Uterus (tissue), 4 donors: ENCODE results near the gene POLR2E. TPM values are rescaled to one million over a fixed set of nuclear protein-coding genes. Genes with fewer than 3 reads are reported as not detected.

Experiments used
- DNase-seq, 2 donors: peaks; one replicate each; pipeline ENCODE4 v3.0.0-alpha.2; 2019 to 2020
- H3K27ac ChIP-seq, 2 donors: fragments of 200-600 bp; sonication (generic); 1 replicate in 1 of 2; 2 replicates in 1 of 2; pipeline ENCODE4 v1.5.1; 2016 to 2018
- H3K27me3 ChIP-seq, 2 donors: fragments of 200-600 bp; sonication (generic); one replicate each; pipeline ENCODE4 v1.5.1; 2018 to 2019; ENCODE audit warnings: control low read depth in 1 of 2
- H3K36me3 ChIP-seq, 2 donors: fragments of 200-600 bp; sonication (generic); one replicate each; pipeline ENCODE4 v1.5.1; 2019; ENCODE audit warnings: control low read depth in 1 of 2
- H3K4me1 ChIP-seq, 2 donors: fragments of 200-600 bp; sonication (generic); one replicate each; pipeline ENCODE4 v1.5.1; 2018 to 2019; ENCODE audit warnings: control low read depth in 1 of 2
- H3K4me3 ChIP-seq, 2 donors: fragments of 200-600 bp; sonication (generic); 1 replicate in 1 of 2; 2 replicates in 1 of 2; pipeline ENCODE4 v1.5.1; 2018 to 2019; ENCODE audit warnings: mild to moderate bottlenecking in 1 of 2
- H3K9me3 ChIP-seq, 2 donors: fragments of 200-600 bp; sonication (generic); one replicate each; pipeline ENCODE4 v1.5.1; 2019; ENCODE audit warnings: control low read depth in 1 of 2
- POLR2A ChIP-seq, 2 donors: fragments of 450-650 bp; IDR thresholded peaks; one replicate each; pipeline ENCODE4 v1.6.1; 2016; ENCODE audit warnings: antibody characterized with exemption in 2 of 2, mild to moderate bottlenecking in 1 of 2, moderate library complexity in 1 of 2
- intact Hi-C: fragments of 100-400 bp; cut with DNase I; formaldehyde crosslinking; loops from one replicate; pipeline ENCODE4 v1.15.1; 2023; ENCODE audit warnings: low total_unique reads
- total RNA-seq, 4 donors: library from RNA; depleted of rRNA in 3 of 4; stranded (reverse); fragments of >200 nt in 3 of 4; gene quantifications; one replicate each; pipeline versions ENCODE4 v1.1.0 to v1.2.4, GENCODE V29; 2014 to 2023
- TF ChIP-seq, protein P1 (sequence below), 4 experiments: fragments of 200-600 bp in 2 of 4; fragments of 450-650 bp in 2 of 4; sonication (generic) in 2 of 4; IDR thresholded peaks; one replicate each; pipeline ENCODE4 v1.5.1; 2016 to 2019; ENCODE audit warnings: antibody characterized with exemption in 4 of 4, mild to moderate bottlenecking in 2 of 4, moderate library complexity in 1 of 4
- donor health status: DM: yes; HTN: yes; CAD: no.

POLR2E gene
- total RNA-seq, 4 donors from 2014 or later: 13.6 to 112 (median 59.8) TPM

GRCh38 chr19:1050989-1051788 lies 44.0 kb downstream of the POLR2E start:
- Histone ChIP-seq H3K4me3 (no peak overlapping the region), H3K4me1 (no peaks in the 10 kb centered on the region), H3K27ac (no peak overlapping the region), H3K36me3 (no peaks in the 10 kb centered on the region), H3K9me3 (no peaks in the 10 kb centered on the region), H3K27me3 (no peaks in the 10 kb centered on the region)
- DNase-seq: no peak
- intact Hi-C loops: no loop called here
- TF ChIP-seq, protein P1, sequence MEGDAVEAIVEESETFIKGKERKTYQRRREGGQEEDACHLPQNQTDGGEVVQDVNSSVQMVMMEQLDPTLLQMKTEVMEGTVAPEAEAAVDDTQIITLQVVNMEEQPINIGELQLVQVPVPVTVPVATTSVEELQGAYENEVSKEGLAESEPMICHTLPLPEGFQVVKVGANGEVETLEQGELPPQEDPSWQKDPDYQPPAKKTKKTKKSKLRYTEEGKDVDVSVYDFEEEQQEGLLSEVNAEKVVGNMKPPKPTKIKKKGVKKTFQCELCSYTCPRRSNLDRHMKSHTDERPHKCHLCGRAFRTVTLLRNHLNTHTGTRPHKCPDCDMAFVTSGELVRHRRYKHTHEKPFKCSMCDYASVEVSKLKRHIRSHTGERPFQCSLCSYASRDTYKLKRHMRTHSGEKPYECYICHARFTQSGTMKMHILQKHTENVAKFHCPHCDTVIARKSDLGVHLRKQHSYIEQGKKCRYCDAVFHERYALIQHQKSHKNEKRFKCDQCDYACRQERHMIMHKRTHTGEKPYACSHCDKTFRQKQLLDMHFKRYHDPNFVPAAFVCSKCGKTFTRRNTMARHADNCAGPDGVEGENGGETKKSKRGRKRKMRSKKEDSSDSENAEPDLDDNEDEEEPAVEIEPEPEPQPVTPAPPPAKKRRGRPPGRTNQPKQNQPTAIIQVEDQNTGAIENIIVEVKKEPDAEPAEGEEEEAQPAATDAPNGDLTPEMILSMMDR (IDR thresholded peaks at IDR 0.05): no peak
- TF ChIP-seq POLR2A (IDR thresholded peaks at IDR 0.05): no peak

GRCh38 chr19:1049800-1050199 lies 45.4 kb downstream of the POLR2E start:
- H3K9me3 ChIP-seq: no peaks in the 10 kb centered on the region
- no peaks in the 10 kb centered on the region for H3K4me1 ChIP-seq
- H3K36me3 ChIP-seq: no peaks in the 10 kb centered on the region
- TF ChIP-seq POLR2A (IDR thresholded peaks at IDR 0.05): no peak
- TF ChIP-seq, protein P1 (IDR thresholded peaks at IDR 0.05): no peak
- no peak for DNase-seq
- H3K27ac ChIP-seq: no peak overlapping the region
- no peak overlapping the region for H3K4me3 ChIP-seq
- H3K27me3 ChIP-seq: no peaks in the 10 kb centered on the region
- intact Hi-C loops: no loop called here

- Histone ChIP-seq H3K36me3 (no peaks in the 10 kb centered on the region), H3K4me1 (no peaks in the 10 kb centered on the region), H3K9me3 (no peaks in the 10 kb centered on the region), H3K27ac (no peak overlapping the region), H3K4me3 (no peak overlapping the region), H3K27me3 (no peaks in the 10 kb centered on the region)
- intact Hi-C loops: no loop called here
- no peak for DNase-seq
- no peak for TF ChIP-seq POLR2A (IDR thresholded peaks at IDR 0.05)
Measured at GRCh38 chr19:1049106-1049505, 46.1 kb downstream of the POLR2E start.

DNA sequence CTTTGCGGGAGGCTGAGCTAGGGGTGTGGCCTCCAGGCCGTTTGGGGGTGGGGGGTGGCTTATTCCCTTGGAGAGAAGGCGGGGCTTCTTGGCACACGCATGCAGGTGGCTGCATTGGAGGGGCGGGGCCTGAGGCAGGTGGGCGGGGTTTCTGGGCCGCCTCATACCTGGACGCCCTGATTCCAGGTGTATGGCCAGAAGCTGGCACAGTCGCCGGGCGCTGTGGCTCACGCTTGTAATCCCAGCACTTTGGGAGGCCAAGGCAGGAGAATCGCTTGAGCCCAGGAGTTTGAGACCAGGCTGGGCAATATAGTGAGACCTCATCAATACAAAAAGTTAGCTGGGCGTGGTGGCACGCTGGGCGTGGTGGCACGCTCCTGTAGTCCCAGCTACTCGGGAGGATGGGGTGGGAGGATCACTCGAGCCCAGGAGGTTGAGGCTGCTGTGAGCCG lies 47.5 kb downstream of the POLR2E start:
- intact Hi-C loops: no loop called here
- no peak for TF ChIP-seq POLR2A (IDR thresholded peaks at IDR 0.05)
- TF ChIP-seq, protein P1 (IDR thresholded peaks at IDR 0.05): no peak

DNA sequence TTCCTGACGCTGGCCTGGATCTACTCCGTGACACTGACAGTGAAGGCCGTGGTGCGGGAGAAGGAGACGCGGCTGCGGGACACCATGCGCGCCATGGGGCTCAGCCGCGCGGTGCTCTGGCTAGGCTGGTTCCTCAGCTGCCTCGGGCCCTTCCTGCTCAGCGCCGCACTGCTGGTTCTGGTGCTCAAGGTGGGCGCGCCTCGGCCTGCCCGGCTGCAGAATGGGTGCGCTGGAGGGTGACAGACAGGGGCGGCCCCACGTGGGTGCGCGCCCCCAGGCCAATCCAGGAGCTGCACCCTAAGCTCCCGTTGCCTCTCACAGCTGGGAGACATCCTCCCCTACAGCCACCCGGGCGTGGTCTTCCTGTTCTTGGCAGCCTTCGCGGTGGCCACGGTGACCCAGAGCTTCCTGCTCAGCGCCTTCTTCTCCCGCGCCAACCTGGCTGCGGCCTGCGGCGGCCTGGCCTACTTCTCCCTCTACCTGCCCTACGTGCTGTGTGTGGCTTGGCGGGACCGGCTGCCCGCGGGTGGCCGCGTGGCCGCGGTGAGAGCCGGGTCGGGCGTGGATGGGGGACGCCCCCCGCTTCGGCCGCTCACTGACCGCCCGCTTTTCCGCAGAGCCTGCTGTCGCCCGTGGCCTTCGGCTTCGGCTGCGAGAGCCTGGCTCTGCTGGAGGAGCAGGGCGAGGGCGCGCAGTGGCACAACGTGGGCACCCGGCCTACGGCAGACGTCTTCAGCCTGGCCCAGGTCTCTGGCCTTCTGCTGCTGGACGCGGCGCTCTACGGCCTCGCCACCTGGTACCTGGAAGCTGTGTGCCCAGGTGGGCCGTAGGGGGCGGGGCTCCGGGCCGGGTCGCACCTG lies 48.1 kb downstream of the POLR2E start:
- TF ChIP-seq POLR2A (IDR thresholded peaks at IDR 0.05): no peak
- TF ChIP-seq, protein P1 (IDR thresholded peaks at IDR 0.05): no peak
- DNase-seq: no peak

More for the DNA sequence above, 47.5 kb downstream of the POLR2E start:
- Histone ChIP-seq H3K9me3 (no peaks in the 10 kb centered on the region), H3K4me1 (no peaks in the 10 kb centered on the region), H3K27me3 (peaks cover 0 to 3% of the 10 kb centered on the region in 2 donors), H3K4me3 (no peak overlapping the region), H3K36me3 (no peaks in the 10 kb centered on the region), H3K27ac (no peak overlapping the region)
- no peak for DNase-seq

More for the DNA sequence above, 48.1 kb downstream of the POLR2E start:
- Histone ChIP-seq H3K27me3 (peaks cover 6 to 9% of the 10 kb centered on the region in 2 donors), H3K36me3 (no peaks in the 10 kb centered on the region), H3K4me1 (no peaks in the 10 kb centered on the region), H3K4me3 (no peak overlapping the region), H3K9me3 (no peaks in the 10 kb centered on the region), H3K27ac (no peak overlapping the region)
- intact Hi-C loops: no loop called here
